HG02973 (cell line): Measurements from ENCODE around the gene SCRN2.

Experiments used
- ATAC-seq: cut with Tn5 transposase; IDR thresholded peaks from one replicate; pipeline ENCODE4 v1.9.1; 2021; ENCODE audit warnings: moderate library complexity; ENCODE audit not compliant: unreplicated experiment

SCRN2 gene

DNA sequence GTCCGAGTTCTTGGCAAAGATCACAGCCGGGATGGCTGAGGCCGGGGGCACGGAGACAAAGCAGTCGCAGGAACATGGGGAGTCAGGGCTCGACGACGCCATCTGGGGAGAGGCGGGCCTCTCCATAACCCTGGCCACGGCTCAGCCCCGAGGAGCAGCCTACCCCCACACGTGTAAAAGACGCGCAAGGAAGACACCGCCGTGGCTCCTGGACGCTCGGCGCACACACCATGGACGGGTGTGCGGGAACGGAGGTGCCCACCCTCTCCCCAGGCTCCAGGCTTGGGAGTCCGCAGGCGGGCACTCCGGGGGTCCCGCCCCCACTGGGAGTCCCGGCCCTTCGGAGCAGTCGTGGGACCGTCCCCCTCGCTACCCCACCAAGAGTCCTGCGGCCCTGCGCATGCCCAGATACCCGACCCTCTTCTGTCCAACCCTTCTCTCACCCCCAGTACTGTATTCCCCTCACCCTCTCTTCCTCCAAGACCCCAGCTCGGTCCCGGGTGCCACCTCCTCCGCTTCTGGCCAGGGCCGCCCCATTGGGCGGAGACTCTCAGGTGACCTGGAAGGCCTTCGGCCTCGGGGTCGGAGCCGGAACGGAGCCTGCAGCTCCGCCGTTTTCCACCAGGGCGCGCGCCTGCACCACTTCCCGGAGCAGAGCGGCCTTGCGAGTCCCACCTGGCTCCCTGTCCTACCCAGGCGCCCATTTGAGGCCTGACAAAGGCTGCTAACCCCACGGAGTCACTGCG, at the start of gene SCRN2:
SCRN2 (minus strand) TSS at position 532 of the 746 bp plus-strand sequence; CDS start at position 102, 430 bp downstream.
- ATAC-seq, result peak; percentile 74

DNA sequence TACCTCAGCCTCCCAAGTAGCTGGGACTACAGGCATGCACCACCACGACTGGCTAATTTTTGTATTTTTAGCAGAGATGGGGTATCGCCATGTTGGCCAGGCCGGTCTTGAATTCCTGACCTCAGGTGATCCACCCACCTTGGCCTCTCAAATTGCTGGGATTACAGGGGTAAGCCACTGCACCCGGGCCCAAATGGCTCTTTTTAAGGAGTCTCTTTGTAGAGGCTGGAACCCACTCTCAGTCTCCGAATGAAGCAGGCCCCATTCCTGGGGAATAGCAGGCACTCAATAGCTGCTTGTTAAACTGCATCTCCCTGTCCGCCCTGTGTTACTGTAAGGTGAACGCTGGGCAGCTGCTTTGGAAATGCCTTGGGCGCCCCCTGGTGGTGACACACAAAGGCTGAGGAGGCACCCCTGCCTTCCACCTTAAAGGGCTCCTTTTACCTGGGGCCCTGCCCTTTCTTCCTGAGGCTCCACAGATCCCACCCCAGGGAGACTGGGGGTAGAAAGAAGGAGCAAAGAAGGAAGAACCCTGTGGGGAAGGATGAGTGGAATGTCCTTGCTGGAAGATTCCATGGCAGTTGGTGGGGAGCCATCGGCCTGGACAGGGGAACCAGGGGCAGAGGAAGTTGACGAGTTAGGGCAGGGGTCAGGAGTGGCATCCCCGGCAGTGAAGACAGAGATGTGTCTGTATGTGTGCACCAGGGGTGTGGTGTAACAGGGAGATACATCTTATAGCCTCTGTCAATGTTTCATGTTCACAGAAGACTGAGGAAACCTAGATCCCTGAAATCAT, 48.9 kb upstream of the SCRN2 start:
- peak; percentile 71 for ATAC-seq

DNA sequence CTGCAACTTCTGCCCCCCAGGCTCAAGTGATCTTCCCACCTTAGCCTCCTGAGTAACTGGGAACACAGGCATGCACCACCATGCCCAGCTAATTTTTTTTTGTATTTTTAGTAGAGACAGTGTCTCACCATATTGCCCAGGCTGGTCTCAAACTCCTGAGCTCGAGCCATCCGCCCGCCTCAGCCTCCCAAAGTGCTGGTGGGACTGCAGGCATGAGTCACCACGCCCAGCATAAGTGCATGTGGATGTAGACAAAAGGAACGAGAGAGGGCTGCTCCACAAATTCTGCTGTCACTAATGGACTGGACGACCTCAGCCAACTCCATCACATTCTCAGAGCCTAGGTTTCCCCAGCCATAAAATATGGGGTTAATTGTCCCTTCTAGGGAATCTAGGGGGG, 47.2 kb upstream of the SCRN2 start:
- no peak for ATAC-seq

DNA sequence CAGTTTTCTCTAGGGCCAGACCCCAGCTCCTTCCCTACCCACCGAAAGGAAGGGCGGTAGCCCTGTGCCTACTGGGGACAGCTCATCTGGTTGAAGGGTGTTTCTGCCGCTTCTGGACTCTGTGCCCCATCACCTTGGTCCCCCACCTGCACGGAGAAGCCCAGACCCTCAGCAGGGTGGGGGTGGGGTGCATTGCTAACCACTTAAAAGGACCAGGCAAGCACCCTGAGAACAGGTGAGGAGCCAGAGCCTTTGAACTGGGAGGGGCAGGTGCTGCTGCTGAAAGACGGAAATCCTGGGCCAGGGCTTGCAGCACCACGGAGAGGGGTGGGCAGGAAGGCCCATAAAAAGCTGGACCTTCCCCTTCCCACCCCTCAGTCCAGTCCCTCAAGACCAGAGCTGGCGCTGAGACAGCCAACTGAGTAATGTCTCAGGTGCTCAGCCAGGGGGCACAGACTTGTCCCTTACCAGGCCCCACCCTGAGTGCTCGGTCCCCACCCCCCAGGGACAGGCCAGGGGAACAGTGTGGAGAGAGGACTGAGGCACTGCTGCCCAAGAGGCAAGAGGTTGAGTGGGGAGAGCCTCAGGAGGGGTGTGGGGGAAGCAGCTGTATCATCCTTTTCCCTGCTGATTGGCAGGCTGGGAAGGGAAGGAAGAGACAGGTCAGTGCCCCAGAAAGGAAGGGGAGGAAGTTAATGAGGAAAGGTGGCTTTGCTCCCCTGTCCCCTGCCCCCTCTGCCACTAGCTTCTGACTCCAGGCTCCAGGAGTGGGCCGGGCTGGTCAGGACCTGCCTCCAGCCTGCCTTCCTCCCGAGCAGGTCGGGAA, 44.0 kb upstream of the SCRN2 start:
- ATAC-seq, result no peak

DNA sequence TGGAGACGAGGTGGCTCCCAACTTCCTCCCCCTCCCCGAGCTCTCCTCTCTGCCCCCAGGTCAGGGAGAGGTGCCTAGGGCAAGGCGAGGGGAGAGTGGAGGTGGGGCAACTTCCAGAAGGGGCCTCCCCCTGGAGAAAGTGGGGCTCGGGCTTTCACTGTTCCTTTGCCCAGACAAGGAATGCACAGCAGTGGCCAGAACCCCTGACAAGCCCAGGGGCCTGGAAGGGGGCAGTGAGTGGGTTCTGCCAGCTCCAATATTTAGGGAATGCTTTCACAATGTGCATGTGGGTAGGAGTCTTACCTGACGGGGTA, 43.3 kb upstream of the SCRN2 start:
- no peak for ATAC-seq

DNA sequence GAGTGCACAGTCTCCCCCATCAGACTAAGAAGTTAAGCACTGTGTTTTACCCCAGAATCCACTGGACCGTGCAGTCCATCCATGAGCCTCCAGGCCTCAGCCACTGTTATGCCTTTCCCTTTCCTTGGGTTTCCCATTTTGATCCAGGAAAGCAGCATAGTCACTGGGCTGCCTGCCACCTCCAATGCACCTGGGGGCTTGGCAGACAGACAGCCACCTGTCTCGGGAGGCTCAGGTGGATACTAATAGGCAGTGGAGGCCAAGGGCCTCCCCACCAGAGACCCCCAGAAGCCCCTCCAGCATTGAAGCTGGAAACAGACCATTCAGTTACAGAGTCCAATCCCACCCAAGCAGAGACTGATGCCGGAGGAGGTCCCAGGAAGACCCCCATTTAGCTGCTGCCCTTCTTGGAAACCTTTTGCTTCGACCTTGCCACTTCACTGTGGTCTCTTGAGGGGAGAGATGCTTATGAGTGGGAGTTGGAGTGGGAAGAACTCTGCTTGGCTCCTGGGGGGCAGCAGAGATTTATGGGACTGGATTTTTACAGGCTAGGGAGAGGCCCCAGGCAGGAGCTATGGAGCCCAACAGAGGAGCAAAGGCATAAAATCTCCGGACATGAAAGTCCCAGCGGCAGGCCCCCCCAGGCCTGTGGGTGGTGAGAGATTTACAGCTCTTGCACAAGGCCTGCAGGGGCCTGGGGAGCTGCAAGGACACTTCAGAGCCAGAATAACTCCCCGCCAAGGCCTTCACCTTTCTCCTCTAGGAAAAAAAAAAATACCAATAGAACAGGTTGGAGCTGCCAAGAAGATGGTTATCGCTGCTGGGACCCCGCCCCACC, 42.7 kb upstream of the SCRN2 start:
- no peak for ATAC-seq

DNA sequence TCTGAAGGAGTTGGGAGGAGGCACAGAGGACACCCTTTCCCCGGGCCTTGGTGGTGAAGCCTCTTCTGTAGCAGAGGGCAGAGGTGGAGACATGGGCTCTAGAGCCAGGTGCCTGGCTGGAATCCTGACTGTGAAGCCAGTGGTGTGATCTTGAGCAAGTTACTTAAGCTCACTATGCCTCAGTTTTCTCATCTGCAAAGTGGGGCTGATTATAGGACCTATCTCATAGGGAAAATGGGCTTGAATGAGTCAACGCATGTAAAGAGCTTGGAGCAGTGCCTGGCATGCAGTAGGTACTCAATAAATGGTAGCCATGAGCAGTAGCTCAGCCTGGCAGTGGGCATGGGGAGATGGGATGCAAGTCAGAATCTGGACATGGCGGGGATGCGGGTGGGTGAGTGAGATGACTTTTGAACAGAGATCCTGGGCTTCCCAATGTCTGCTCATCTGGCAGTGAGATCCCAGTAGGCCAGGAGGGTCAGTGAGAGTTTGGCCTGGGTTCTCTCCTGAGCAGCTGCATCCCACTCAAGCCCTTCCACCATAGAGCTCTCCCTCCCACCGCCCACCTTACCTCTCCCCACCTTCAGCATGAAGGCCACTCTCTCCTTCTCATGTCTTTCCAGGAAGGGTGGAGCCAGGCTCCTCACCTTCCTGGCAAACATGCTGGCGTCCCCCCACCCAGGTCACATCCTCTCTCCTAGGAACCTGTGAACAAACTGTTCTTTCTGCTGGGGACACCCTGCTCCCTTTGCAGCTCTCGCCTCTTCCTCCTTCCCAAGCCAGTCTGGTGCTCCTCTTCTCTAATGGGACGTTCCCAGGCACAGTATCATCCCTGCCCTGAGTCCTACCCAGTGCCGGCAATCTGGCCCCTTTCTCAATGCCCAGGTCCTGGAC, 41.9 kb upstream of the SCRN2 start:
- no peak for ATAC-seq

DNA sequence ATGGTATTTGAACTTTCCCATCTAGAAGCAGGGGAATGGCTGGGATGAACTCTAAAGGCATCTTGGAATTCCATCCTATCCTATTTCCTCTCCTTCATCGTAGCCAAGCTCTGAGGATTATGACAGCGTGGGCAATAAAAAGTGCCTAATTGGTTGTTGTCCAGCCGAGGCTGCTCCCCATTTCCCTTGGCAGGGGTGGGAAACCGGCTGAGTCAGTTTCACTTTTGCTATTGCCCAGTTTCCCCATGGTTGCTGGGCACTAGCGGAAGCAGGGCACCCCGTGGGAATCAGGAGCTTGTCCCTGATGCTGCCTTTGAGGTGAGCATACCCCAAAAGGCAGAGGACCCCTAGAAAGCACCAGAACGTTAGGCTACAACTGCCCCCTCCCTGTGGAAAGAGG, 41.2 kb upstream of the SCRN2 start:
- no peak for ATAC-seq

DNA sequence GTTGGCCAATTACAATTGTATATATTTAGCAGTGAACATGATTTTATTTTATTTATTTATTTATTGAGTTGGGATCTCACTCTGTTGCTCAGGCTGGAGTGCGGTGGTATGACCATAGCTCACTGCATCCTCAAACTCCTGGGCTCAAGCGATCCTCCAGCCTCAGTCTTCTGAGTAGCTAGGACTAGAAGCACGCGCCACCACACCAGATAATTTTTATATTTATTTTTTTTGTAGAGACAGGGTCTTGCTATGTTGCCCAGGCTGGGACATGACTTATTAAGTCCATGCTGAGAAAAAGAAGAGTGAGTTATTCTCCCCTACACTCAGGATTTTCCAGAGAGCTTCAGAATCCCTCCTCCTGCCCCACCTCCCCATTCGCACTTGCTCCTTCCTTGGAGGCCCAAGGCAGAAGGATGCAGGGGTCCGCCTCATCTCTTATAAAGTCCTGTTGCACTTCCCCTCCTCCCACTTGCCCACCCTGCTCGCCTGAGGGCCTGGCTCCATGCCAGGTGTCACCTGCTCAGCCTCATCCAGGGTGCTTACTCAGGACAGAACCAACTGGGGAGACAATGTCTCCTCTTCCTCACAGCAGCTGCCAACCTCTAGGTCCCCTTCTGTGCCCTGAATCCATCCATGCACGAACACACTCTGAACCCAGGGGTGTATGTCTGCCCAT, 38.8 kb upstream of the SCRN2 start:
- ATAC-seq, result no peak

DNA sequence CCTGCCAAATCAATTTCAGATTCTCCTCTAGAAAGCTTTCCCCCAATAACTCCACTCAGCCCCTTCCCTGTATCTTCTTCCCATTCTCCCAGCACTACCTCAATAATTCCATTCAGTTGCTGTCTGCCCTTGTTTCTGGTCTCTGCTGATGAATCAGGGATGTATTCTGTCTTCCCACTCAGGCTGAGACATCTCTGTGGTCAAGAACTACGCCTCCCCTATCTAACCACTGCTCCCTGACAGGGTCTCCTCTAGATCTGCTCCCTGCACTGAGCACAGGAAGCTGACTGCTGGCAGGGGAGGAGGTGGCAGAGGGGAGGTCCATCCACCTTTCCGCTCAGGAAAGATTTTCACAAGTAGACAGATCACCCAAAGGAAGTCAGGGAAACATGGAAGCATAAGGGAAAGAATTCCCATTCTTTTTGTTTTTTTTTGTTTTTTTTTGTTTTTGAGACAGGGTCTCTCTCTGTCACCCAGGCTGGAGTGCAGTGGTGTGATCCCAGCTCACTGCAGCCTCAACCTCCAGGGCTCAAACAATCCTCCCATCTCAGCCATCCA, 38.0 kb upstream of the SCRN2 start:
- ATAC-seq, result no peak

DNA sequence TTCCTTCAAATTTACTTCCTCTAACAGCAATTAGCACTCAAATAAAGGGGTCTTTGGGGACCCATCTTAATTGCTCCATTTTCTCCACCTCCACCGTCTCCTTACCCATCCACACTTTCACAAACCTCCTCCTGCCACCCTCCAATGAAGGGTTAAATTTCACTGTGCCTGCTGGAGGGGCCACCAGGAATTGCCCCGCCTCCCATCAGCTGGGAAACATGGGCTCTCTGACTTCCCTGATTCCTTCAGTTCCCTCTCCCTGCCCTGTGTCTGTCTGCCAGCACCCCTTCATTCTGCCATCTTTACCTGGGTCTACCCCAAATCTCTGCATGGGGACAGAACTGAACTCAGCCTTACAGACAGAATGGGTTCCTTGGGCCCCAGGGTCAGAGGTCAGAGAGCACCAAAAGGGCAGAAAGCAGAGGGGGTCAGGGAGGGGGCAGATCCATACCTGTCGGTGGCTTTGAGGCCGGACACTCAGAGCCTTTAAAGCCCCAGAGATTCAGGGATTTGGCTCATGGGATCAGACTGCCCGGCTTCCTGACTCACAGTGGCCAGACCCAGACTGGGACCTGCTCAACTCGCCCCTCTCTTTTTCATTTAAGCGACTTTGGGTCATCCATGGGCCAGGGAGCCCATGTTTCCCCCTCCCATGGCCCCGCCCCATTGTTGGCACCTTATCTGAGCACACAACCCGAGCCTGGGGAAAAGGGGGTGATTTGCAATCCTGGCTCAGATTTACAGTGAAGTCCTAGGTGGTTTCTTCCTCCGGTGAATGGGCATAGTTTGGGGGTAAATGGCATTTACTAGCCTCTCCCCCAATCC, 37.3 kb upstream of the SCRN2 start:
- no peak for ATAC-seq

DNA sequence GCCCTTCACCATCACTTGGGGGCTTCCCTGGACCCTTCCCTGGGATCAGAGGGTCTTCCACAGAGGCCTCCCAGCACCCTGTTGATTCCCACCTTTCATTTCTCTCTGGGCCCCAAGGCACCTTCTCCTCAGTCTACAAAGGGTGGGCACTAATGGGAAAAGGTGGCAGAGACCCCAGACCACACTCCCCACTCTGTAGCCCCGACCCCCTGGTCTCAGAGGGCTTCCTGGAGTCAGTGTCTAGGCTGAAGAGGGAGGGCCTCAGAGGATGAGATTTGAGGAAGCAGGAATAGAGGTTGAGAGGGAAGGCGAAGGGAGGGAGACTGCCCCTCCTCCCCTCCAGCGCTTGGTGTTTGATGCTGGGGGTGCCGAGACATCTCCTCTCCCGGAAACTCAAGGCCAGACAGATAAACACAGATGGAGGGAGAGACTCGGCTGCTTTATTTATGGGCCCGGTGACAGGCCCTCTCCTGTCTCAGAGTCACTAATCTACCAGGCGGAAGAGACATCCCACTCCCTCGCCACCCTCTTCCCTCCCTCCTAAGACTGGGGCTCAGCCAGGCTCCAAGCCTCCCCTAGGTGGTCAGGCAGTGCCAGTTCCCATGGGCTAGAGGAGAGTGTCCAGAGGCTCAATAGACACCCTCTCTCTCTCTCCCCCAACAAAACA, 36.4 kb upstream of the SCRN2 start:
- no peak for ATAC-seq

DNA sequence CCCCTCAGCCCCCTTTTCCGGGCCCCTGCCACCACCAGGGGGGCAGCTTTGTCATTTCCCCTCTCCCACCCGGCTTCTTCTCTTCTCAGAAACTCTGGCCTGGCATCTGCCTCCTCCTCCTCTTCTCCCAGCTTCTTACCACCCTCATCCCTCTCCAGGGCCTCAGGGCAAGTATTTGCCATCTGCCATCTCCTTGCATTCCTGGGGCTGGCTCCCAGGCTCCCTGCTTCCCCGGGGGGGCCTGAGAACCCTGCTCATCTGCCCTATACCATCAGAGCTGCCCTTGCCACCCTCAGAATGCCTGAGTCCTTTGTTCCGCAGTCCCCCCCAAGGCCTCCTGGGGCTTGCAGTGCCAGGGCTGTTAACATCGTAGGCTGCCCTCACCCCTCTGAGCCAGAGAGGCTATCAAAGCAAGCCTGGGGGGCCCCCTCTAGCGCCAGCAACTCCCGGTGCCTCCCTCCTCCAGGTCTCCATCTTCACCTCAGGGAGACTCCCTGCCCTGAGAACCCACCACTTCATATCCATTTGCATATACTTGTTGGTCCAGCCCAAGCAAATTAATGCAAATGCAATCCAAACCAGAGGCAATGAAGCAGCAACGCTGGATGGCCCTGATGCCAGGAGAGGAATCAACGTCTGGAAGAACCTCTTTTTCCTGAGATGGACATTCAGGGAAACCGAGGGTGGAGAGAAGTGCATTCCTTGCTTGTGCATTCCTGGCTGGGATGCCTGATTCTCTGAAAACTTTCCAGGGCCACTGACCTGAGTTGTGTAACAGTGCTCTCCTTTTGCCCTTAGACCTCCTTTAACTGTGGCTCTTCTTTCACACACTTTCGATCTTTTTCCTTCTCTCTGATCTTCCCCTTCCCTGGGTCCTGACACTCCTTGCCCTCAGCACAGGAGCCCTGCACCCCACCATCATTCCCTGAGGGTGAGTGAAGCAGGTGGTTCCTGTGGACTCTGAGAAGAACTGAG, 34.2 kb upstream of the SCRN2 start:
- ATAC-seq, result no peak

DNA sequence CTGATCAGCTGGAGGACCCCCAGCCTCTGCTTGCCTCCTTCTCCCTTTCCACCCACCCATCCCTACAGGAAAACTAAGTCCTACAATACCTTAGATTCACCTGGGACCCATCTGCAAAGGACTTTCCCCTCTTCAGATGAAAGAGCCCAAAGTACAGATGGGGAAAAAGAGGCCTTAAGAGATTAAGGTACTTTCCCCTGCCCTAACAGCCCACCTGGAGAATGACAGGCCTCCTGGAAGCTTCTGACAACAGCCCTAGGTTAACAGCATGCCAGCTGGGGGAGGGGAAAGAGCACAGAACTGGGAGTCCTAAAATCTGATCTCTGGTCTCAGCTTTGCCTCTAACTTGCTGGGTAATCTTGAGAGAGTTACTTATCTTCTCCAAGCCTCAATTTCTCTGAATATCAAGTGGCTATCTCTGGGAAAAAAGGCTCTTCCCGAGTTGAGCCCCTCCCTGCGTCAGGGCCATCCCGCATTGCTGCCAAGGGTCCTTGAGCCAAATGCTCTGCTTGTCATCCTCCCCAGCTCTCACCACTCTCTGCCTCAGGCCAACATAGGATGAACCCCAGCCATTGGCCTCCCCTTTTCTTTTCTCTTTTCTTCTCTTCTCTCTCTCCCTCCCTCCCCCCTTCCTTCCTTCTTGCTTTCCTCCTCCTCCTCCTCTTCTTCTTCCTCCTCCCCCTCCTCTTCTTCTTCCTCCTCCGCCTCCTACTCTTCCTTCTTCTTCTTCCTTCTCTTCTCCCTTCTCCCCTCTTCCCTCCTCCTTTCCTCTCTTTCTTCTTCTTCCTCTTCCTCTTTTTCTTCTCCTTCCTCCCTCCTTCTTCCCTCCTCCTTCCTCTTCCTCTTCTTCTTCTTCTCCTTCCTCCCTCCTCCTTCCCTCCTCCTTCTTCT, 32.4 kb upstream of the SCRN2 start:
- ATAC-seq, result no peak

DNA sequence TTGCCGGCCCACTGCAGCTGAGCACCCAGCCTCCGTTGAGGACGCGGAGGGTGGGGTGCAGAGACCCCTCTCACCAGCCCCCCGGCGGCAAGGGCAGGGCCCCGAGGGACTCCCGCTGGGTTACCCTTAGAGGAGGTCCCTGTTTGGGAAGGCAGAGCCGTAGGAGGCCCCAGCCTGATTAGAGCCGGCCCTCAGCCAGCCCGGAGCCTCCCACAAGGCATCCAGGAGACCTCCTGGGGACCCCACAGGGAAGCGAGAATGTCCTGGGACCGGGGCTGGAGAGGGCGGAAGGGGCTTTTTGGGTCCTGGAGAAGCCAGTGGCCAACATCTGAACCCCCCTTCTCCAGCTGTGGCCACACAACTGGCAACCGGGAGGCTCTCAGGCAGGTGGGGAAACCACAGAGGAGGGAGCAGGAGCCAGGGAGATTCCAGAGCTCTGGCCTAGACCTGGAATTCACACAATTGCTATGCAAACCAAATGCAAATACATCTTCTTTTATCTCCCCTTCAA, 31.6 kb upstream of the SCRN2 start:
- no peak for ATAC-seq
